ENCODE data around the gene SPTBN5.

The SPTBN5 gene

GRCh38 chr15:41825572-41826535, 68.0 kb downstream of the SPTBN5 start:
- DNase-seq (ENCODE audit: low read depth, low spot score) = no peak

- DNase-seq (ENCODE audit: low read depth, low spot score) = no peak
Measured at GRCh38 chr15:41825145-41825544, 68.7 kb downstream of the SPTBN5 start.

DNA sequence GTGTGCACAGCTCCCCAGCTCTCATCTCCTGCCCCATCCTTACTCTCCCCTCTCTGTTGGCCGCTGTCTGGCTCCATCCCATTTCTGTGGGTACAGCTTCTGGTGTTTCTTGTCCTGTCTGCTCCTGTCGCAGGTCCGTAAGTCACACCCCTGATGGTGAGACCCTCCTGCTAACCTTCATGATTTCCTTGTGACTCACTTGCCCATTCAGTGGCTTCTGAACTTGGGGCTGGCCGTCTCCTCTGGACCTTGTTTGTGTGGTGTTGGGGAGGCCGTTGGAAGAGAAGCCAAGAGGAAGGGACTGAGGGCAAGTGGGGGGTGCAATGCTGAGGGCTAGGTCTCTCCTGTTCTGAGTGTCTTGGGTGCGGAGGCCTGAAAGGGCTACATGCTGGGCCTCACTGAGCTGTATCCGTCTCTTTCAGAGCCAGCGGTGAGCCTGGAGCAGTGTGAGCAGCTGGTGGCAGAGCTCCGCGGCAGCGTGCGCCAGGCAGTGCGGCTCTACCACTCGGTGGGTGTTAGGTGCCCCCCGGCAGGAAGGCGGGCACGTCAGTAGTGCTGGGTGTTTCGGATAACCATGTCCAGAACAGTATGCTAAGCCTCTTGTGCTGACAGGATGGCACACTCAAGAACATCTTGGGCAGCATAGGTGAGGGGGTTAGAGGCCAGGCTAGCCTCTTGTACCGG, 69.6 kb downstream of the SPTBN5 start:
- no peak for DNase-seq (ENCODE audit: low read depth, low spot score)

DNA sequence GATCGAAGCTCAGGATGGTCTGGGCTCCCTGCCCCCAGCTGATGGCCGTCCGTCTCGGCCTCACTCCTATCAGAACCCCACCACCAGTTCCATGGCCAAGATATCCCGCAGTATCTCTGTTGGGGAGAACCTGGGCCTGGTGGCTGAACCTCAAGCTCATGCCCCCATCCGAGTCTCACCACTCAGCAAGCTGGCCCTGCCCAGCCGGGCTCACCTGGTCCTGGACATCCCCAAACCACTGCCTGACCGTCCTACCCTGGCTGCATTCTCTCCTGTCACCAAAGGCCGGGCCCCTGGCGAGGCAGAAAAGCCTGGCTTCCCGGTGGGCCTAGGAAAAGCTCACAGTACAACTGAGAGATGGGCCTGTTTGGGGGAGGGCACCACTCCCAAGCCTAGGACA, 70.4 kb downstream of the SPTBN5 start:
- DNase-seq (ENCODE audit: low read depth, low spot score) = no peak

DNA sequence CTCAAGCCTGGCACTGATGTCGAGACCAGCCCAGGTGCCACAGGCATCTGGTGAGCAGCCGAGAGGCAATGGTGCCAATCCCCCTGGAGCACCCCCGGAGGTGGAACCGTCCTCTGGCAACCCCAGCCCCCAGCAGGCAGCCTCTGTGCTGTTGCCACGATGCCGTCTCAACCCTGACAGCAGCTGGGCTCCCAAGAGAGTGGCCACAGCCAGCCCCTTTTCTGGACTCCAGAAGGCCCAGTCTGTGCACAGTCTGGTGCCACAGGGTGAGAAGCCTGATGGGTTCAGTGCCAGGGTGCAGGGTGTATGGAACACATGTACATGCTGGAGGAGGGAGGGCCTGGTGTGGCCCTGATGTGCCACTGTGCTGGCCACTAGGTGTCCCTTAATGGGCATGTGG, 70.9 kb downstream of the SPTBN5 start:
- DNase-seq (ENCODE audit: low read depth, low spot score) = no peak

DNA sequence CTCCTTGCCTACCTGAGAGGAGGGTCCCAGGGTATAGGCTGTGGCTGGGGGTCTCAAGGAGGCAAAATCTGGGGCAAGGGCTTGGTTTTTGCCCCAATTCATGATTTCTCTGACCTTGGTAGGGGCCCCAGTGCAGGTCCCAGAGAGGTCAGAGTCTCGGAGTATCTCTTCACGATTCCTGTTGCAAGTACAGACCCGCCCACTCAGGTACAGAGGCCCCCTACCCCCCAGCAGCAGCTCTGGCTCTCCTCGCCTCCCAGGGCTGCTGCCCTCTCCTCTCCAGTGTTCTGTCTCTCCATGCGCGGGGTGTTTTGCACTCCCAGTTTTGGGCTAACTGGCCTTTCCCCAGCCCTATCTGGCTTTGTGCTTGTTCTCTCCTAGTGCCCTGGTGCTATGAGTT, 71.4 kb downstream of the SPTBN5 start:
- DNase-seq (ENCODE audit: low read depth, low spot score) = no peak

- DNase-seq (ENCODE audit: low read depth, low spot score) = no peak
Measured at GRCh38 chr15:41821831-41822230, 72.0 kb downstream of the SPTBN5 start.

DNA sequence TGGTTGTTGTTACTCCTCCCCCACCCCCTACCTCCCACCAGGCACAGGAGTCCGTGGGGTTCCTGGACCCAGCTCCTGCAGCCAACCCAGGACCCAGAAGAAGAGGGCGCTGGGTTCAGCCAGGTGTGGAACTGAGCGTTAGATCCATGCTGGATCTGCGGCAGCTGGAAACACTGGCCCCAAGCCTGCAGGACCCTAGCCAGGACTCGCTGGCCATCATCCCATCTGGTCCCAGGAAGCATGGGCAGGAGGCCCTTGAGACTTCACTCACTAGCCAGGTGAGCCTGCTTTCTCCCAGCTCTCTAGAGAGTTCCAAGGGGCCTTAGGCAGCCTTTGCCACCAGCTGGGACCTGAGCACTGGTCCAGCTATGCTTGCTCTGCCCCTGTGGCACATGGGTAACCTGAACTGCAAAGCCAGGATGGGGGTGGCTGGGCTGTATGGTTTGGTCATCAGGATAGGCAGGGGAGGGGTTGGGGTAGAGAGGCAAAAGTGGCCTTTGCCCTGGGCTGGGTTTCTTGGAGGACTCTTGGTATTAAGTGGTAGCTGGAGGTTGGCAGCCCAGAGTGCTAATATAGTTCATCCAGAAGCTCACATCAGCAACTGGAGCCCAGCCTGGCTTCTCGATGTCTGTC, 72.9 kb downstream of the SPTBN5 start:
- DNase-seq (ENCODE audit: low read depth, low spot score) = no peak

DNA sequence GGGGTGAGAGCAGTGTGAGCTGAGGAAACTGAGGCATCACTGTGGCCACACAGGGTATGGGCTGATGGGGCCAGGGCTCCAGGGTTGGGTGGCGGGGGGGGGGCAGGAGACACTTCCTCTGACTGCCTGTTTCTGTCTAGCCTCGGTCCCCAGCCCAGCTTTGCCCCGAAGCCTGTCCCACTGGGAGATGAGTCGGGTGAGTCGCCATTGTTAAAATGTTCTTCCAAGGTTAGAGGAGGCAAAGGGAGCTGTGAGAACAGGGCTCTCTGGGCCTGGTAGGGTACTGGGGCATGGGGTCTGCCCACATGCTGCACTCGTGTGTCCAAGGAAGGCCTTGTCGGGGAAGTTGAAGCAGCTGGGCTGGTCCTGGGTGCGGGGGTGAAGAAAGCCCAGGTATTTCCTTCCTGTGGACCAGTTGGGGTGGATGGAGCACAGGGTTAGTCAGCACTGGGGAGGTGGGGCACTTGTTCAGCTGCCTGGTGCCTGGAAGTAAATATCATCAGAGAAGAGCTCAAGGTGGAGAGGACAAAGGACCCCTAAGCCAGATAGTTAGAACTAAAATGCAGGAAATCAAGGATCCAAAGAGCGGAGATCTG, 74.3 kb downstream of the SPTBN5 start:
- DNase-seq (ENCODE audit: low read depth, low spot score) = no peak

DNA sequence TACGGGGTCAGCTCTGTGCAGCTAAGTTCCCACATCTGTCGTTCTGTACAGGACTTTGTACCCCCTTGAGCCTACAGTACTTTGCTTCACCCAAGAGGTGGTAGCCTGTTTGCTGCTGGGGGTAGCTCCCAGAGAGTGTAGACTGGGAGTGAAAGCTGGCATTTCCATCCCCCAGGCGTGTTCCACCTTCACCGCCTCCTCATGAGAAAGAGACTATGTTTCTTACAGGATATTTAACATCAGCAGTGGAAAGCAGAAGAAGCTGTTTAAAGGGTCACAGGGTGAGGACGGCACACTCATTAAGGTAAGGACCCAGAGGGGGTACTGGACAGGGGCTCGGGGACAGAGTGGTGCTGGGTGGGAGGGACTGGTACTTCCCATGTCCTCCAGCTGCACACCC, 76.1 kb downstream of the SPTBN5 start:
- no peak for DNase-seq (ENCODE audit: low read depth, low spot score)

GRCh38 chr15:41817327-41817726, 76.5 kb downstream of the SPTBN5 start:
- no peak for DNase-seq (ENCODE audit: low read depth, low spot score)

- no peak for DNase-seq (ENCODE audit: low read depth, low spot score)
Measured at GRCh38 chr15:41816788-41817187, 77.1 kb downstream of the SPTBN5 start.

DNA sequence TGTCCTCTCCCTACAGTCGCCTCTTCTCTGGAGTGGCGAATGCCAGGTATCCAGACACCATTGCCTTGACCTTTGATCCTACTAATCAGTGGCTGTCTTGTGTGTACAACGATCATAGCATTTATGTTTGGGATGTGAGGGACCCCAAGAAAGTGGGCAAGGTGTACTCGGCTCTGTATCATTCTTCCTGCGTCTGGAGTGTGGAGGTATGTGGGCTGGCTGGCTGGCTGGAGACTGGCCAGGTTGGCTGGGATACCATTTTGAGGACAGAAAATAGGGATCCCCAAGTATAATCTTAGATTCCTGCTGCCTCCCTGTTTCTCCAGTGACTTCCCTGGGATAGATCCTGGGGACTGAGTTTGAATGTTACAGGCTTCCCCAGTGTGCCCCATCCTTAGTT, 79.3 kb downstream of the SPTBN5 start:
- no peak for DNase-seq (ENCODE audit: low read depth, low spot score)

GRCh38 chr15:41813426-41813825, 80.4 kb downstream of the SPTBN5 start:
- no peak for DNase-seq (ENCODE audit: low read depth, low spot score)

DNA sequence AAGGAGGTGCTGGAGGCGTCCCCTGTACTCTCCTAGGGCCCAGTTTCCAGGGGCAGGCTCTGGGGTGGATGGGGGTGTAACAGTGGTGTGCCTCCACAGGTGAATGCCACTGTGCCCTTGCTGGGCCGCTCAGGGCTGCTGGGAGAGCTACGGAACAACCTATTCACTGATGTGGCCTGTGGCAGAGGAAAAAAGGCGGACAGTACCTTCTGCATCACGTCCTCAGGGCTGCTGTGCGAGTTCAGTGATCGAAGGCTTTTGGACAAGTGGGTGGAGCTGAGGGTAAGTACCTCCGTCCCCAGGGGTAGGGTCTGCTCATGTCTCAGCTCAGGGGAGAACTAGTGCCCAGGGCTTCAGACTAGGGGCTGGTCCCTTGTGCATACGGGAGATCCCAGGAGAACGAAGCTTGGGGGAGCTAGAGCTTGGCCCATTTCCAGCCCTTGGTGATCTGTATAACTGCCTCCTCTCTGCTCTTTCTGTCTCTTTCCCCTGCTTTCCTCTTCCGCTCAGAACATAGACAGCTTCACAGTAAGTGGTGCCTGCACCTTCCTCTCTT, 81.0 kb downstream of the SPTBN5 start:
- DNase-seq (ENCODE audit: low read depth, low spot score) = no peak

DNA sequence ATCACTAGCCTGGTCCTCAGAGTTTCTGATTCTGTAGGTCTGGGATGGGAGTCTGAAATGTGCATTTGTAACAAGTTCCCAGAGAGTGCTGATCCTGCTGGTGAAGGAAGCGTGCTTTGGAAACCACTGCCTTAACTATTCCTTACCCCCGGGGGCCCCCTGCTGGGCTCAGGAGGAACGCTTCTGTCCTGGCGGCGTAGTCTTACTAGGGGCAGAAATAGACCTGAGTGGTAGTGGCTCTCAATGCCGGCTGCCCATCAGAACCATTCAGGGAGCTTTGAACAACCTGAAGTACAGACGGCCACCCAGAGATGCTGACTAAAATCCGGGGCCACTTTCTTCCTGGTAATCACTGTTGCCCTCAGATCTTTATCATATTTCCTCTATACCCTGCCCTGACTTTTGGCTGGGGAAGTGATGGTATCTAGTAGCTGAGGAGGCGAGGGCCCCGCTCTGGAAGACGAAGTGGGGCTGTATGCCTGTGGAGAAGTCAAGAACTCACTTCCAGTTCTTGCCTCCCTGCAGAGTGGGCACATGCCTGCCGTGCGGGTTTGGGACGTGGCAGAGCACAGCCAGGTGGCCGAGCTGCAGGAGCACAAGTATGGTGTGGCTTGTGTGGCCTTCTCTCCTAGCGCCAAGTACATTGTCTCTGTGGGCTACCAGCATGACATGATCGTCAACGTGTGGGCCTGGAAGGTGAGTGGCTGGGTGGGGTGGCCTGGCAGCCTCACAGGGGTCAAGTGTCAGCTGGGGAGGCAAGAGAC, 82.2 kb downstream of the SPTBN5 start:
- DNase-seq (ENCODE audit: low read depth, low spot score) = peak; percentile 48

GRCh38 chr15:41810651-41811431, 83.0 kb downstream of the SPTBN5 start:
- DNase-seq (ENCODE audit: low read depth, low spot score) = no peak

- DNase-seq (ENCODE audit: low read depth, low spot score) = no peak
Measured at GRCh38 chr15:41809526-41810220, 84.2 kb downstream of the SPTBN5 start.

GRCh38 chr15:41809121-41809520, 84.7 kb downstream of the SPTBN5 start:
- DNase-seq (ENCODE audit: low read depth, low spot score) = no peak
